ENCODE data around the gene GPBAR1.
"Not testable (repeated sequence)": the region's sequence is repeated elsewhere in the genome, so short reads cannot be mapped to it uniquely, and the experiment has no call there.

The GPBAR1 gene

DNA sequence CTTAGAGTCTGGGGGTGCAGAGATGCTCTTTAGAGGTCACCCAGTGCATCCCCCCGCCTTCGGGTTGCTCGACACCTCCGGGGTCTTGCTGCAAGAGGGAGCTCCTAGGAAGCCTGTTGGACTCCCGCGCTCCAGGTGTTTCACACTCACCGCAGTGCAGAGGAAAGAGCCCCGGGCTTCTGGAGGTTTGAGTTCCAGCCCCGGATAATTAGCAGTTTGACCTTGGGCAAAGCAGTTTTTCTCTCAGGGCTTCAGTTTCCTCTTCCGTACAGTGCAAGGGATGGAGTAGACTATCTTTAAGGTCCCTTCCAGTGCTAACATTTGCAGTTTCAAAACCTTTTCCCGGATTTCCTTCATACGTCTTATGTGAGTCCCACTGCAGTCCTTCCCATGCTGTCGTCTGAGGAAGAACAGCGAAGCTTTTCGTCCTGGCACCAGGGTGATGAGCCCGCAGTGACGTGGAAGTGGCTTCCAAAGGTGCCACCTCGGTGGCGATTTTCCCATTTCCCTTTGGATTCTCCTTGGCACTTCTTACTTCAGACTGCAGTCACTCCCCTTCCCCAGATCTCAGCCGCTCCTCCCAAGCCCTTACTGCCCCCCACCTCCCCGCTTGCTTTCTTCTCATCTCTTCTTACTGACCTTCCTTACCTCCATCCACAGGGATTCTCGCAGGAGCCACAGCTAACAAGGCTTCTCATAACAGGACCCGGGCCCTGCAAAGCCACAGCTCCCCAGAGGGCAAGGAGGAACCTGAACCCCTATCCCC, 10.1 kb downstream of the GPBAR1 start:
- DNase-seq, result no peak

- no peak for DNase-seq
These were observed 10.6 kb downstream of the GPBAR1 start for GRCh38 chr2:218271487-218271797.

GRCh38 chr2:218271865-218272530, 11.2 kb downstream of the GPBAR1 start:
- no peak for DNase-seq

DNA sequence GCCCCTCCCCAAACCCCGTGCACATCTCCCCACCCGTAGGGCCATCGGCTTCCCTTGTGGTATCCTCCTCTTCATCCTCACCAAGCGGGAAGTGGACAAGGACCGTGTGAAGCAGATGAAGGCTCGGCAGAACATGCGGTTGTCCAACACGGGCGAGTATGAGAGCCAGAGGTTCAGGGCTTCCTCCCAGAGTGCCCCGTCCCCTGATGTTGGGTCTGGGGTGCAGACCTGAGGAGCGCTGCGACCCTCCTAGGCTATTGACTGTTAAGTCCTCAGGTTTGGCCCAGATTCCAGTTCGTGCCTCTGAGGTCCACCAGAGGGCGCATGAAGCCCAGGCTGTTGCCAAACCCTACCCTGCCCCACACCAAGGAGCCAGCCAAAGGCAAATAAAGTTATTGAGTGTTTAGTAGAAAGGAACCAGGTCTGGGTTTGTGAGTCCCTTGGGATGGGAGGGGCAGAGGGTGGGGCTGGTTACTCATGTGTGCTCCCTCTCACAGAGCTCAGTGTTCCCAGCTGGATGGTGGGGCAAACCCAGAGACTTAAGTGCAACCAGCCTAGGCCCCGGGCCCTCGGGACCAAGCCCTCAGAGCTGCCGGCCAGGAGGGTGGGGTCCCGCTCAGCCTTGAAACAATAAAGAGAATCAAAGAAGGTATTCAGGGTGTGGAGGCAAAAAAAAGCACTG, 11.9 kb downstream of the GPBAR1 start:
- DNase-seq, result peak; percentile 75

DNA sequence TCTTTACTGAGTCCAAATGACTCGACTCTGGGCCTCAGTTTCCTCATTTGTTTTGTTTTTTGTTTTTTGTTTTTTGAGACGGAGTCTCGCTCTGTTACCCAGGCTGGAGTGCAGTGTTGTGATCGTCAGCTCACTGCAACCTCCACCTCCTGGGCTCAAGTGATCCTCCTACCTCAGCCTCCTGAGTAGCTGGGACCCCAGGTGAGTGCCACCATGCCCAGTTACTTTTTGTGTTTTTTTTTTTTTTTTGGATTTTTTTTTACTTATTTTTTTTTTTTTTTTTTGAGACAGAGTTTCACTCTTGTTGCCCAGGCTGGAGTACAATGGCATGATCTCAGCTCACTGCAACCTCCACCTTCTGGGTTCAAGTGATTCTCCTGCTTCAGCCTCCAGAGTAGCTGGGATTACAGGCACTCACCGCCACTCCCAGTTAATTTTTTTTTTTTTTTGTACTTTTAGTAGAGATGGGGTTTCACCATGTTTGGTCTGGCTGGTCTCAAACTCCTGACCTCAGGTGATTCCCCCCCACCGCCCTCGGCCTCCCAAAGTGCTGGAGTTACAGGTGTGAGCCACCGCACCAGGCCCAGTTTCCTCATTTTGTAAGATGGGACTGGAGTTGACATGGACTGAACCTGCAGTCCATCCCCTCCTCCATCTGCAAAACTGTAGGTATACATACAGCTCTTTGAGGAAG, 12.5 kb downstream of the GPBAR1 start:
- DNase-seq, result not testable (repeated sequence)

DNA sequence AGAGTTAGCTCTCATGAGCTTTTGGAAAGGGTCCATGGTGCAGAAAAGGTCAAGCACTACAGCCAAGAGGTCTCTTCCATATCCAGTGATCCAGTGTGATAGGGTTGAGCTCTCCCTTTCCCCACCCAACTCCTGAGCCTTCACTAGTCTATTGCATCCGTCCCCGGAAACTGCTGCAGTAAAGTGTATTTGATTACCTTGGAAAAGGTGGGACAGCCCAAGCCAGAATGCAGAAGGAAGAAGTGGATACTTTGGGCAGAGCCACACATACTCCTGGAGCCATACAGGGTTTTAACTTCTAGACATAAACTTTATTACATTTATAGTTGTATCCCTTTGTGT, 13.1 kb downstream of the GPBAR1 start:
- DNase-seq, result no peak

DNA sequence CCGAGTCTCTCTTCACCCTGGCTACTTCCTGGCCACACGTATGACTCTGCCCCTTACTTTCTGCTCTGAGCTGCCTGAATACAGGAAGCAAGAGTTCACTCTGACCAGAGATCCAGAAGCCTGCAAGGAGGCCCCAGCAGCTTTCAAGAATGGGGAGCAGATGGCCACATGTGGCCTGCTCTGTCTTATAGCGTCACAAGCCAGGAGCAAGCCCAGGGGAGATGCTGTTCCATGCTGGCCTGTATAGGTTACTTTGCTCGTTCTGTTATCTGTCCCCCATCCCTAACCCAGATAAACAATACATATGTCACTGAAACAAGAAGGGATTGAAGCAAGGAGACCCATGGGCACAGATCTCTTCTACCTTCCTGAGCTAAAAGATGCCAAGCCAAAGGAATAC, 13.8 kb downstream of the GPBAR1 start:
- no peak for DNase-seq

DNA sequence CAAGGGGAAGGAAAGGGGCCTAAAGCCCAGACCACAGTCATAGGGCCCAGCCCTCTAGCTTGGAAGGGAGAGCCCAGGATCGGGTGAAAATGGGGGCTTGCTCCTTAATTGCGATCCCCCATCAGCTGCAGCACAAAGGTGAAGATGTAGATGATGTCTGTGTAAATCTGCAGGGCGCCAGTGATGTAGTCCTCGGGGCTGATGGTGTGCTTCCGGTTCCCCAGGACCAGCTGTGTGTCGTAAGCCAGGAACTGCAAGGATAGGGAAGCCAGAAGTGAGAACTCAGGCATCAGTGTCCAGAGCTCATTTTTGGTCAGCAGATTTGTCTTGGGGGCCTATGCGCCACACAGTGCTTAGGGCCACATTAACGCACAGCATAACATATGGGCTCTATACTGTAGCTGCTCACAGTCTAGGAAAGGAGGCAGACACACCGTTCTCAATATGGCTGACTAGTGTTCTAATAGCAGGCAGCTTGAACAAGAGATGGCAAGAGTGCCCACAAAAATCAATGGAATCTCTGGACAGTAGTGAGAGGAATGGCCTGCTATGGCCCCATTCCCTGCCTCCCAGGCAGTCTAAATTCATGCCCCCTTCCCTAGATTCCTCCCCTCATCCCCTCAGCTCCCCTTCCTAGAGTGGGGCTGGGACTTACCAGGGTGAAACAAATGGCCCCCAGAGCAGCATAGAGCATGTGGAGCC, 14.7 kb downstream of the GPBAR1 start:
- DNase-seq, result no peak

DNA sequence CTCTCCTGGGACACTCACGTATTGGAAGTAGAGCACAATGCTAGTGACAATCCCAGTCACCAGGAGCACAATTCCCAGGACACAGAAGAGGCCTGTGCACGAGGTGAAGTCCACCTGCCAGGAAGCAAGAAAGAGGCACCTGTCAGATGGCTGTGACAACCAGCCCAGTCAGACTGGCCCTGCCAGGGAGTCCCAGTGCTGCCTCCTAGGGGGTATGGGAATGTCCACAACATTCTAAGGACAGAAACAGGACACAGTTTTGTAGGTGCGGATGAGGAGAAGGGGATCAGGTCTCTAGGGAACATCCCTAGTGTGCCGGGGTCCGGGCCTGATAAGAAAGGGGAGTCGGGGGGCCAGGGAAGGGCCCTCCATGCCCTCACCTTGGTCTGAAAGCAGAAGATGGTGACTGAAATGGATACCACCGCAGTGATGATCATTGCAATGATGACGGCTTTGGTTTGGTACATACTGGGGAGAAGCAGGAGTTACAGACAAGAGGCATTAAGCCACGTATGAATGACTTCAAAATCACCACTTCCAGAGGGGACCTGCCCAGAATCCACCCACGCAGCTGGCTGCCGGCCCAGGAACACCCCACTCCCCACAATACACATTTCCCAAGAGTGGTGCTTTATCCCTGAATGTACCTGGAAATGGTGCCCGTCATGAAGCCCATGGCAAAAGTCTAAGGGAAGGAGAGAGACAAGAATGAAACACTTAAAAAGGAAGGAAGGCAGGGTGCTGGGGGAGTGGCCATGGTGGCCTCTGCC, 16.4 kb downstream of the GPBAR1 start:
- no peak for DNase-seq

DNA sequence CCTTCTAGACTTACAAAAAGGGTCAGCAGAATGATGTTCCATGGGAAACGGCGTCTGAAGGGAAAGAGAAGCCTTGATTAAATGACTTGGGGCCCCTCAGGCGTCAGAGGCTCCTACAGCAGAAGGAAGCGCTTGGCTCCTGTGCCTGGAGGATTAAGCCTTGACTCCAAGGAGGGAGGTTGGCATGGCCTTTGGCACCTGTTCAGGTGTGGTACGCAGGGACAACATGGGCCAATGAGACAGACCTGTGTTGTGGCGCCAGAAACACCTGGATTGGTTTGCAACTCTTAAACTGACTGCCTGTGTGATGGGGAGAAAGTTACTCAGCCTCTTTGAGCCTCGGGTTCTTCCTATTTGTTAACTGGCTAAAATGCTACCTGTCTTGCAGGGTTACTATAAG, 17.1 kb downstream of the GPBAR1 start:
- DNase-seq, result no peak

DNA sequence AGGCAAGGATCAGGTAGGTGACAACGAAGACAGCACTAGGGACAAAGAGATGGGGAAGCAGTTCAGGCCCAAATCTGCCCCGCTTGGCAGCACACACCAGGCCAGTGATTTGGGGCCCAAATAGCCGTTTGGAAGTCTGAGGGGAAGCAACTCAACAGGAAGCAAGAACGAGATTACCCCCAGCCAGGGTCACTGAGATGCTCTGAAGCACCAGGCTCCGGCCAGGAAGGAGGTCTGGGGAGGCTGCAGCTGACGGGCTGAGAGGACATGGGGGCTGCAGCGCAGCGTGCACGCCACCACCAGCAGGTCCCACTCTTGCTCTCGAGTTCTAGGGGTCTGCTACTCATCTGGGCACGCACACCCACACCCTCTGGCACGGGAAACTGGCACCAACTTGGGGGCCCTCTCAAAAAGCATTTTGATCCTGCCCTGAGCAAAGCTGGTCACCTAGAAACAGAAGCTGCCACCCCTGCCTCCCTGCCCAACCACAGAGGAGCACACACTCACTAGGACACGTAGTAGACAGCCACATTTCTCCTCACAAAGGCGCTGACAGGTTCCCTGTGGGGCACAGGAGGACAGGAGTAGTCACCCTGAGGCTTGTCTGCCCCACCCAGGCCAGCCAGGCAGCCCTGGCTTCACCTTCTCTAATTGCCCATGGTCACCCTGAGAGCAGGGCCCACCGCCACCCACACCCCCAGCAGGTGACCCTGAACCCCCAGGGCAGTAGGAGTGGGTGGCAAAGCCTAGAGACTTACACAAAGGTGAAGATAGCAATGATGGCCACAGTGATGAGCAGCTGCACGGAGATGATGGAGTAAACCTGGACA, 17.9 kb downstream of the GPBAR1 start:
- DNase-seq, result no peak

GRCh38 chr2:218280260-218280870, 19.6 kb downstream of the GPBAR1 start:
- DNase-seq, result no peak

GRCh38 chr2:218281449-218281848, 20.6 kb downstream of the GPBAR1 start:
- DNase-seq, result no peak

GRCh38 chr2:218282173-218282991, 21.6 kb downstream of the GPBAR1 start:
- DNase-seq, result no peak

DNA sequence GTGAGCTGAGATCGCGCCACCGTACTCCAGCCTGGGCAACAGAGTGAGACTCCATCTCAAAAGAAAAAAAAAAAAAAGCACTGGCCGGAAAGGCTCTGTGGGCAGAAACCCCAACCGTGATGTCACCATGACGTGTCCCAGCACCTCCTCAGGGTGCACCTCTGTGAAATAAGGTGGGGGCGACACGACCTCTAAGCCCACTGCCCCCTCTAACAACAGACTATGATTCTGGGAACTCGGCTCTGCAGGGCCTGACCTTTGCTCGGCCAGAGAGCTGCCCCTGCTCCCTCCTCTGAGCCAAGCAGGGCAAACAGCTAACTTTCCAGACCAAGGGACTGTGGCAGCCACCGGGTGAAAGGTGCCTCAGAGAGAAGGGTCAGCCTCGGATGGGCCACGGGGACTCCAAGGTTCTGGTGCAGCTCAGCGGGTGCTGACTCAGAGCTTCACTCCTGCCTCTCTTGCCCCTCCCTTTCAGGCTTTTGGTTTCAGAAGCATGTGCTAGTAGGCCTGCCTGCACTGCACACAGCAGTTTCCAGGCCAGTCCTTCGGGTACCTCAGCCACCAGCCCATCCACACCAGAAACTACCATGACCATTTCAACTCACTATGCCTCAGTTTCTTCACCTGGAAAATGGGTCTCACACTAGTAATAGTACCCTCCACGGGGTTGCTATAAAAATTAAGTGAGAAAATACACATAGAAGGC, 23.4 kb downstream of the GPBAR1 start:
- peak; percentile 35 for DNase-seq

GRCh38 chr2:218285604-218286003, 24.8 kb downstream of the GPBAR1 start:
- DNase-seq, result no peak

DNA sequence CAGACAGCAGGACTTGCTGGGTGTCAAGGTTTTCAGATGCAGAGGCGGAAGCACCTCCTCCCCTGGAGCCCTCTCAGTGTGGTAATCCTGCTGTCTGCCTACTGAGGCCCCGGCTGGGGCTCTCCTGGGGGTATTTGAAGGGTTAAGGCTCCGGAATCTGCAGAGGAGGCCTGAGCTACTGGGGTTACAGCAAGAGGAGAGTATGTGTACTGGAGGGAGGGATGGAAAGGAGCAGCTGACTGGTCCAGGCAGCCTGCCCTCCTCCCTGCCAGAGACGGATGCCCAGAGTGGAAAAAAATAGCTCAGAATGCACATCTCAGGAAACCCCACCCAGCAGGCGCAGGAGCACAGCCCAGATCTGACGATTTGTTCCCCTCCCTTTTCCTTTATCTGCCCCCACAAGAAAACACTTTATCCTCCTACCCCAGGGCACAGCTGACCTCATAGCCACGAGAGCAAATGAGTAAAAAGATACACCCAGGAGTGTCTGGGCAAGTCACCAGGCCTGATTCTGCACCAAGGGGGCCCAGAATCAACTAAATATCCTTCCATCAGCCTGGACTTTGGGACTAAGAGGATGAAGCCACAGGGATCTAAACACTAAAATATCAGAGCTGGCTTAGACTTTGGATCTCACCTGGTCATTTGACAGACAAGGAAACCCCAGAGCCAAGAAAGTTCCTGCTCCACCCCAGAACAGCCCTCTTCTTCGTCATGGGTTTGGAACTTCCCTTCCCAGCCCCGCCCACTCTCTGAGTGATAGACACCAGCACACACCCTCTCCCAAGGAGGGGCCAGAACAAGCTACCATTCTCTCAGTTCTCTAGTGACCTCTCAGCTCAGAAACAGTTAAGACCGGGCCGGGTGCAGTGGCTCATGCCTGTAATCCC, 26.0 kb downstream of the GPBAR1 start:
- peak; percentile 72 for DNase-seq

- no peak for DNase-seq
These were observed 29.0 kb downstream of the GPBAR1 start for GRCh38 chr2:218289639-218290315.

Data from activated CD4-positive, alpha-beta T cell treated with anti-CD3 and anti-CD28 coated beads for 1 hour (primary cell).